Omental fat pad (tissue), 4 donors: ENCODE measurements around the gene TMEM175. TPM values are rescaled to one million over a fixed set of nuclear protein-coding genes. Genes with fewer than 3 reads are reported as not detected.
"Not testable (repeated sequence)": the region's sequence is repeated elsewhere in the genome, so short reads cannot be mapped to it uniquely, and the experiment has no call there.

Experiments
- ATAC-seq: fragments of 150-250 bp; one replicate; pipeline ENCODE4 v1.9.1; 2016; ENCODE audit warnings: mild to moderate bottlenecking, moderate library complexity; ENCODE audit not compliant: low FRiP score
- DNase-seq: peaks from one replicate; pipeline ENCODE4 v3.0.0-alpha.2; 2019; ENCODE audit warnings: low spot score
- CTCF ChIP-seq, 3 donors: fragments of 450-650 bp; IDR thresholded peaks; one replicate each; pipeline ENCODE4 v1.5.1; 2016 to 2017; ENCODE audit warnings: antibody characterized with exemption in 3 of 3, mild to moderate bottlenecking in 3 of 3, moderate library complexity in 2 of 3
- total RNA-seq, 4 donors: library from RNA; depleted of rRNA; stranded (reverse); fragments of >200 nt; gene quantifications; one replicate each; pipeline ENCODE4 v1.1.0, GENCODE V29; 2016

Gene TMEM175
- total RNA-seq, 4 donors from 2014 or later, result 21.9 to 35.3 (median 23.1) TPM

DNA sequence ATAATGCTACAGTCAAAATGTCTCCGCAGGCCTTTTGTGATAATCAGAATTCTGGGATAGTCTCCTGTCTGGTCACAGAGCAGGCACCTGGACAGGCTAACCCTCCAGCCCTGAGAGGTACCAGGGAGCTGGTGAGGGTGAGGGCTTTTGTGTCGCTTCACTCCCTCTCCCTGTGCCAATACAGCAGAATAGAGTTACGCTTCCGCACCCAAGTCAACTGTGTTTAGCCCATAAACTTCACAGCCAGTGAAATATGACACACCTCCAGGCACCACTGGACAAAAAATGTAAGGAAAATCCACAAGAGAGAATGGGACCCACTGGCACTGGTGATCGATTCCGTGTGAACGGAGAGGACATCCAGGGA, 1.4 kb upstream of the TMEM175 start:
- no peak for DNase-seq
- no peak for TF ChIP-seq CTCF (IDR thresholded peaks at IDR 0.05)
- ATAC-seq, result no peak

DNA sequence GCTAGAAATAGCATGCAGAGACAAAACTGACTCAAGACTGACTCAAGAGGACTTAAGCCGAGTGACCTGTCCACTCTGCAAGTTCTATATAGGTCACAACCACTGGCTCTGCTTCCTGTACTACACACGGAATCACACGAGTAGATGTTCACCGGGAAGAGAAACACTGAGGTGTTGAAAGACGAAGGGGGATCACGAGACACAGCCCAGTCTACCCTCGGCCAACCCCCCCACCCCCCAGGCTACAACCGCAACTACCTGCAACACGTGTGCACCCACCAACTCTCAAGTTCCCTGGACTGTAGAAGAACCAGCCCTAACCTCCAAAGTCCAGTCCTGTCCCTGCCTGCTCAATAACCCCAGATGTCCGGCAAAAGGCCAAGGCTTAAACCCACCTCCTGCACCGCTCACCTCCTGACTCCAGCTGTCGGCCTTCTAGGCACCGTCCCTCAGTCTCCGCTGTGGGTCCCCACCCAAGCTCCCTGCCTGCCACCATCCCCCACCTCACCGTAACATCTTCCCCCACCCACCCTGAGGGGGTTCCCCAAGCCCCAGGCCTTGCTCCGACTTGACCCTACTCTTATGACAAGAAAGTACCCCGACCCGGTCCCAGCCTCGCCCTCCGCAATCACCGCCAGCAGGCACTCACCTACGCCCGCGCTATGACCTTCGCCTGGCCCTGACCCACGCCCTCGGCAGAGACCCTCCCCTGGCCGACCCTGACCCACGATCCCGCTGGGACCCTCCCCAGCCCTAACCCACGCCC, 883 bp upstream of the TMEM175 start:
- ATAC-seq (peak; percentile 11), DNase-seq (no peak)
- no peak for TF ChIP-seq CTCF (IDR thresholded peaks at IDR 0.05)

DNA sequence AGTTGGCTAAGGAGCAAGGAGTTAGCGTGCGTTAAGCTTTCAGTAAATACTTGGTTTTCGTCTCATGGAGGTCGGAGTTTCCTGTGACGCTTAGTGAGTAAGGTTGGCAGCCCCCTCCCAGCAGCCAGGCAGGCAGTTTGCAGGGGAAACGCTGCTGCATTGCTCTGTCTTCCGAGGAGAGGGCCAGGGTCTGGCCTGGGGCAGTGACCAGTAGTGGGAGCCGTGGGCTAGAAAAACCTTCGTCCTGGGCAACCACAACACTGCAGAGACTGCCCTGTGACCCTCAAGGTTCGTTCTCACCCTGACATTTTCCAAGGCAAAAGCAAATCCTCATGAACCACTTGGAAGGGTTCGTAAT, 432 bp downstream of the TMEM175 start:
- DNase-seq, result no peak
- TF ChIP-seq CTCF (IDR thresholded peaks at IDR 0.05), result no peak
- ATAC-seq, result peak; percentile 37

DNA sequence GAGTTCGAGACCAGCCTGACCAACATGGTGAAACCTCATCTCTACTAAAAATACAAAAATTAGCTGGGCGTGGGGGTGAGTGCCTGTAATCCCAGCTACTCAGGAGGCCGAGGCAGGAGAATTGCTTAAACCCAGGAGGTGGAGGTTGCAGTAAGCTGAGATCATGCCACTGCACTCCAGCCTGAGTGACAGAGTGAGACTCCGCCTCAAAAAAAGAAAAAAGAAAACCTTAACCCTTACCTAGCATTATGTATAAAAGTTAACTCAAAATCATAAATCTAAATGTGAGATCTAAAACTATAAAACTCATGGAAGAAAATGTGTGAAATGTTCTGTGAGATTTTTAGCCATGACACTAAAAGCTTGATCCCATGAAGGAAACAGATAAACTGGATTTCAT, 7.2 kb downstream of the TMEM175 start:
- not testable (repeated sequence) for ATAC-seq, DNase-seq

- TF ChIP-seq CTCF (IDR thresholded peaks at IDR 0.05), result no peak
- no peak for ATAC-seq
Measured at GRCh38 chr4:945274-946102, 13.2 kb downstream of the TMEM175 start.

DNA sequence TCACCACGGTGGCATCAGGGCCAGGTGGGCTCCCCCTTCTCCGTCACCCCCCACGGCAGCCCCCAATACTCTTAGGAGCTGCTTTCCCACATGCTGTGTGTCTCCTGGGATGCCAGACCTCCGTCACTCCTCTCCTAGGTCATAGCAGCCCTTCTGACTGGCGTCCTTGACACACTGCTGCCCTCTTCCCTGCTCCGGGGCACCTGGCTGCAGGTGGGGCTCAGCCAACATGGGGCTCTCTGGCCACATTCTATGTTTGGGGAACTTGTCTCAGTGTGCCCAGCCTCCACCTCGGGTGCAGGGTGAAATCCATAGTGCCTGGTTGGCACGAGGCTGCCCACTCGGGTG, 13.8 kb downstream of the TMEM175 start:
- ATAC-seq, result no peak
- no peak for TF ChIP-seq CTCF (IDR thresholded peaks at IDR 0.05)
- DNase-seq, result no peak

More at GRCh38 chr4:945274-946102, 13.2 kb downstream of the TMEM175 start:
- no peak for DNase-seq

DNA sequence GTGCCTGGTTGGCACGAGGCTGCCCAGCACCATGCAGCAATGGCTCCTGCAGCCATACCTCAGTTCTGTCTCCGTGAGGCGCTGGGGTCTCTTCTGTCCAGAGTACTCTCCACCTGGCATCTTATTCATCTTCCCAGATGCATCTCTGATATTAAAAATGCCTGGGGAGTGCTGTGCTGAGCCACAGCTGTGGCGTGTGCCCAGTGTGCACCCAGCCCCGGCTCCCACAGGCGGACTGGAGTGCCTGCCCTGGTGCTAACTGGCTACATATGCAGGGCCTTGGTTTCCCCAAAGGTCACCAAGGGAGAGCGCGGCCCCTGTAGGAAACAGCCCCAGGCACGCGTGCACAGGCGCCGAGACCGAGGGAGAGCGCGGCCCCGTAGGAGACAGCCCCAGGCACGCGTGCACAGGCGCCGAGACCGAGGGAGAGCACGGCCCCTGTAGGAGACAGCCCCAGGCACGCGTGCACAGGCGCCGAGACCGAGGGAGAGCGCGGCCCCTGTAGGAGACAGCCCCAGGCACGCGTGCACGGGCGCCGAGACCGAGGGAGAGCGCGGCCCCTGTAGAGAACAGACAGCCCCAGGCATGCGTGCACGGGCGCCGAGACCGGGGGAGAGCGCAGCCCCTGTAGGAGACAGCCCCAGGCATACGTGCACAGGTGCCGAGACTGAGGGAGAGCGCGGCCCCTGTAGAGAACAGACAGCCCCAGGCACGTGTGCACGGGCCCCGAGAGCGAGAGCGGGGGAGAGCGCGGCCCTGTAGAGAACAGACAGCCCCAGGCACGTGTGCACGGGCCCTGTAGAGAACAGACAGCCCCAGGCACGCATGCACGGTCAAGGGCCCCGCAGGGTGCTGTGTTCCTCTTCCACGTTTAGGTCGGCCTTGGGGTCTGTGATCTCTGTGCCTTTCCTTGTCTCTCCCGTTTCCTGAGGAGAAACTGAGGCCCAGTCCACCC, 14.5 kb downstream of the TMEM175 start:
- no peak for ATAC-seq
- no peak for DNase-seq
- TF ChIP-seq CTCF (IDR thresholded peaks at IDR 0.05), result no peak
